WI38 (cell line): ENCODE data around the gene UPB1.

ENCODE experiments used
- H3K4me3 ChIP-seq: 2 replicates; pipeline ENCODE4 v1.5.1; 2011; ENCODE audit warnings: low read depth, mild to moderate bottlenecking, control low read depth, low read length
- TF ChIP-seq, protein P1 (sequence below): IDR thresholded peaks from 2 replicates; pipeline ENCODE4 v1.5.1; 2012; ENCODE audit warnings: low read depth, mild to moderate bottlenecking, control low read depth, low read length

The UPB1 gene

GRCh38 chr22:24492391-24492790 is 2.7 kb upstream of the UPB1 start:
- TF ChIP-seq, protein P1, sequence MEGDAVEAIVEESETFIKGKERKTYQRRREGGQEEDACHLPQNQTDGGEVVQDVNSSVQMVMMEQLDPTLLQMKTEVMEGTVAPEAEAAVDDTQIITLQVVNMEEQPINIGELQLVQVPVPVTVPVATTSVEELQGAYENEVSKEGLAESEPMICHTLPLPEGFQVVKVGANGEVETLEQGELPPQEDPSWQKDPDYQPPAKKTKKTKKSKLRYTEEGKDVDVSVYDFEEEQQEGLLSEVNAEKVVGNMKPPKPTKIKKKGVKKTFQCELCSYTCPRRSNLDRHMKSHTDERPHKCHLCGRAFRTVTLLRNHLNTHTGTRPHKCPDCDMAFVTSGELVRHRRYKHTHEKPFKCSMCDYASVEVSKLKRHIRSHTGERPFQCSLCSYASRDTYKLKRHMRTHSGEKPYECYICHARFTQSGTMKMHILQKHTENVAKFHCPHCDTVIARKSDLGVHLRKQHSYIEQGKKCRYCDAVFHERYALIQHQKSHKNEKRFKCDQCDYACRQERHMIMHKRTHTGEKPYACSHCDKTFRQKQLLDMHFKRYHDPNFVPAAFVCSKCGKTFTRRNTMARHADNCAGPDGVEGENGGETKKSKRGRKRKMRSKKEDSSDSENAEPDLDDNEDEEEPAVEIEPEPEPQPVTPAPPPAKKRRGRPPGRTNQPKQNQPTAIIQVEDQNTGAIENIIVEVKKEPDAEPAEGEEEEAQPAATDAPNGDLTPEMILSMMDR = no peak
- no peak overlapping the region for H3K4me3 ChIP-seq

DNA sequence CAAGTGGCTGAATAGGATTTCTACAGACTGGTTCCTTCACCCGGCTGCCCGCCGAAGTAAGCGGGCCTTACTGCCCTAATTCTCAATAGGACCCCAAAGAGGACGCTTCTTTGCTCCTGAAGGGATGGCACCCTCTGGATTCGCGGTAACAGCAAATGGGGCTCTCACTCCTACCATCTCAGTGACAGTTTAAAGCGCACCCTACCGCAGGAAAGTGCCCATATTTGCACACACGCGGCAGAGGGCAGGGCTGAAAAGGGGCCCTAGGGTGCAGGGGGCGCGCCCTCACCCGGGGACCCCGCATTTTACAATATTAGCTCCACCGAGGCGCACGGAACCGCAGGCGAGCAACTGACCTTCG is 985 bp upstream of the UPB1 start:
- H3K4me3 ChIP-seq = no peak overlapping the region
- TF ChIP-seq, protein P1 = no peak

- no peak overlapping the region for H3K4me3 ChIP-seq
- TF ChIP-seq, protein P1 = no peak
Measured at GRCh38 chr22:24495365-24495675, 188 bp downstream of the UPB1 start.

GRCh38 chr22:24496234-24496633 is 1.1 kb downstream of the UPB1 start:
- no peak overlapping the region for H3K4me3 ChIP-seq
- TF ChIP-seq, protein P1 = no peak

DNA sequence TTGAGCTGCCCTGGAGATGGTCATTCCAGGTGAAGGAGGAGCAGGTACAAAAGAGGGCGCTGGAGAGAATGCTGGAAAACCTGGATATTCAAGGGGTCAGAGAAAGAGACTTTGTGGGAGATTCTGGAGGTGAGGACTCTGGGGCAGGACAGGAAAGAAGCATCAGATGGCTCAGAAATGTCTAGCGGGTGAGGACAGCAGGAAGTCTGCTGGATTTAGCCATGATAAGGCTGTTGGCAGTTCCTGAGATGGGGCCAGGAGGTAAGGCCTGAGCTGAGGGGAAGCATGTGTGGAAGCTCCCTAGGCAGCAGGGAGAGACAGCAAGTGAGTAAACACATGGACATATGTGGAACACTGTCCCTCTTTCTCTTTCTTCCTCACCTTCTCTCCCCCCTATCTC is 1.5 kb downstream of the UPB1 start:
- TF ChIP-seq, protein P1 = no peak
- no peak overlapping the region for H3K4me3 ChIP-seq

- no peak overlapping the region for H3K4me3 ChIP-seq
- TF ChIP-seq, protein P1 = no peak
Measured at GRCh38 chr22:24497841-24498258, 2.7 kb downstream of the UPB1 start.

- H3K4me3 ChIP-seq = no peak overlapping the region
- TF ChIP-seq, protein P1 = no peak
Measured at GRCh38 chr22:24498824-24499223, 3.7 kb downstream of the UPB1 start.
